Gastroesophageal sphincter (tissue), 4 donors: ENCODE results near the gene ARHGEF3. TPM values are rescaled to one million over a fixed set of nuclear protein-coding genes. Genes with fewer than 3 reads are reported as not detected.

Experiments used
- ATAC-seq: fragments of 150-250 bp; one replicate; pipeline ENCODE4 v1.9.1; 2016; ENCODE audit warnings: mild to moderate bottlenecking, moderate library complexity
- H3K27ac ChIP-seq, 4 donors: fragments of 200-600 bp; sonication (generic) in 3 of 4; 1 replicate in 3 of 4; 2 replicates in 1 of 4; pipeline ENCODE4 v1.5.1; 2016 to 2019
- H3K27me3 ChIP-seq: fragments of 200-600 bp; sonication (generic); one replicate; pipeline ENCODE4 v1.5.1; 2019
- H3K36me3 ChIP-seq, 2 donors: fragments of 200-600 bp; sonication (generic); one replicate each; pipeline ENCODE4 v1.5.1; 2019; ENCODE audit warnings: control low read depth in 1 of 2
- H3K4me1 ChIP-seq, 3 donors: fragments of 200-600 bp; sonication (generic); 1 replicate in 2 of 3; 2 replicates in 1 of 3; pipeline ENCODE4 v1.5.1; 2016 to 2019; ENCODE audit warnings: control low read depth in 2 of 3
- H3K4me3 ChIP-seq, 2 donors: fragments of 200-600 bp; sonication (generic); one replicate each; pipeline ENCODE4 v1.5.1; 2019; ENCODE audit warnings: mild to moderate bottlenecking in 1 of 2, moderate library complexity in 1 of 2
- H3K9me3 ChIP-seq, 3 donors: fragments of 200-600 bp; sonication (generic); one replicate each; pipeline ENCODE4 v1.5.1; 2017 to 2019; ENCODE audit warnings: control low read depth in 2 of 3
- EP300 ChIP-seq: sonication (generic); formaldehyde crosslinking; IDR thresholded peaks from one replicate; pipeline ENCODE4 v1.6.1; 2017; ENCODE audit warnings: antibody characterized with exemption, mild to moderate bottlenecking
- POLR2A ChIP-seq, 2 donors: fragments of 450-650 bp; IDR thresholded peaks; one replicate each; pipeline ENCODE4 v1.6.1; 2017; ENCODE audit warnings: antibody characterized with exemption in 2 of 2, mild to moderate bottlenecking in 2 of 2, moderate library complexity in 1 of 2
- POLR2AphosphoS5 ChIP-seq: sonication (generic); formaldehyde crosslinking; IDR thresholded peaks from one replicate; pipeline ENCODE4 v1.6.1; 2017; ENCODE audit warnings: antibody characterized with exemption
- WGBS, 2 donors: methylation state at CpG; one replicate each; pipeline ENCODE4 v1.1.5; 2018; ENCODE audit warnings: low coverage in 1 of 2; 5-methylcytosine and 5-hydroxymethylcytosine counted together
- total RNA-seq, 4 donors: library from RNA; depleted of rRNA; stranded (reverse); fragments of >200 nt; gene quantifications; one replicate each; pipeline ENCODE4 v1.1.0, GENCODE V29; 2016
- TF ChIP-seq, protein P1 (sequence below), 4 experiments: fragments of 200-600 bp in 2 of 4; fragments of 450-650 bp in 2 of 4; sonication (generic) in 1 of 4; IDR thresholded peaks; one replicate each; pipeline ENCODE4 v1.5.1; 2017 to 2019; ENCODE audit warnings: antibody characterized with exemption in 4 of 4, mild to moderate bottlenecking in 2 of 4, moderate library complexity in 2 of 4

Gene ARHGEF3
- total RNA-seq, 4 donors from 2014 or later = 10.1 to 21.6 (median 10.5) TPM

GRCh38 chr3:56773986-56774385 is 27.8 kb downstream of the ARHGEF3 start:
- no peak for TF ChIP-seq POLR2A (IDR thresholded peaks at IDR 0.05)
- no peaks in the 10 kb centered on the region for H3K9me3 ChIP-seq
- peaks cover 0 to 29% of the 10 kb centered on the region in 2 donors for H3K36me3 ChIP-seq
- H3K27ac ChIP-seq = no peak overlapping the region
- ATAC-seq = no peak
- peaks cover 0 to 27% (median 4%) of the 10 kb centered on the region in 3 donors for H3K4me1 ChIP-seq
- no peaks in the 10 kb centered on the region for H3K27me3 ChIP-seq
- H3K4me3 ChIP-seq = no peak overlapping the region

DNA sequence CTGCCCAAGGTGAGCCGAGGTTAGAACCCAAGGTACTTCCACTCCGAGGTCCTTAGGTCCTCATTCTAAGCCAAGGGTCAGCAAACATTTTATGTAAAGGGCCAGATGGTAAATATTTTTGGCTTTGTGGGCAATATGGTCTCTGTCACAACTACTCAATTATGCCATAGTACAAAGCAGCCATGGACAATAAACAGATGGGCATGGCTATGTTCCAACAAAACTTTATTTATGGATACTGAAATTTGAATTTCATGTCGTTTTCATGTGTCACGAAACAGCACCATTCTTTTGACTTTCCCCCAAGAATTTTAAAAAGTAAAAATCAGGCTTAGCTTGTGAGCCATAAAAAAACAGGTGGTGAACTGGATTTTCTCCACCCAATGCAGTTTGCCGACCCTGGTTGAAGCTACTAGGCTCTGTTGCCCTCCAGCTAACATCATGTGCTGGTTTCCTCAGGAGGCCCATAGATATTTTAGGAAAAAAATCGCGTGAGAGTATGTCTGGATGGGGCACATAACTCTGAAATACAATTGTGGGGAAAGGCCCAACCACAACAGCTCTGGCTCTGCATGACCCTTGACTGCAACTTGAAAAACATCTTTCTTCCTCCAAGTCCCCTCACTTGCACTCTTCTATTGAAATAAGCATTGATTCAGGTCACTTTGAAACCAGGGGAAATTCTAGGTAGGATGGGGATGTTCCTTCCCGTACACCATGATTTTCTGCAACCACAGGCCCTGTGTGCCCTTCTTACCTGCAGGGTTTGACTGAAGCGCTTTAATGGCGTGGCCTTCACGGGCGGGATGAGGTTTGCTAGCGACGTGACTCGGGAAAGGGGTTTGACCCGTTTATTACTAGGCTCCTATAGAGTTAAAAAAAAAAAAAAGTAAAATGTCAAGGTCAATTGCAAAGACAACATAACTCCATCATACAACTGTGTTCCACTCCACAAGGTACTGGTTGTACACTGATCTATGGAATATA is 28.5 kb downstream of the ARHGEF3 start:
- 83 to 84% methylated on average over 9 to 14 of the region's 16 CpGs for WGBS, 2 donors
- H3K4me3 ChIP-seq = no peak overlapping the region
- H3K36me3 ChIP-seq = peaks cover 0 to 29% of the 10 kb centered on the region in 2 donors
- no peaks in the 10 kb centered on the region for H3K27me3 ChIP-seq
- ATAC-seq = no peak
- TF ChIP-seq, protein P1, sequence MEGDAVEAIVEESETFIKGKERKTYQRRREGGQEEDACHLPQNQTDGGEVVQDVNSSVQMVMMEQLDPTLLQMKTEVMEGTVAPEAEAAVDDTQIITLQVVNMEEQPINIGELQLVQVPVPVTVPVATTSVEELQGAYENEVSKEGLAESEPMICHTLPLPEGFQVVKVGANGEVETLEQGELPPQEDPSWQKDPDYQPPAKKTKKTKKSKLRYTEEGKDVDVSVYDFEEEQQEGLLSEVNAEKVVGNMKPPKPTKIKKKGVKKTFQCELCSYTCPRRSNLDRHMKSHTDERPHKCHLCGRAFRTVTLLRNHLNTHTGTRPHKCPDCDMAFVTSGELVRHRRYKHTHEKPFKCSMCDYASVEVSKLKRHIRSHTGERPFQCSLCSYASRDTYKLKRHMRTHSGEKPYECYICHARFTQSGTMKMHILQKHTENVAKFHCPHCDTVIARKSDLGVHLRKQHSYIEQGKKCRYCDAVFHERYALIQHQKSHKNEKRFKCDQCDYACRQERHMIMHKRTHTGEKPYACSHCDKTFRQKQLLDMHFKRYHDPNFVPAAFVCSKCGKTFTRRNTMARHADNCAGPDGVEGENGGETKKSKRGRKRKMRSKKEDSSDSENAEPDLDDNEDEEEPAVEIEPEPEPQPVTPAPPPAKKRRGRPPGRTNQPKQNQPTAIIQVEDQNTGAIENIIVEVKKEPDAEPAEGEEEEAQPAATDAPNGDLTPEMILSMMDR (IDR thresholded peaks at IDR 0.05) = no peak
- TF ChIP-seq POLR2A (IDR thresholded peaks at IDR 0.05) (no peak), POLR2AphosphoS5 (no peak), EP300 (no peak)
- H3K27ac ChIP-seq = no peak overlapping the region
- H3K9me3 ChIP-seq = no peaks in the 10 kb centered on the region
- H3K4me1 ChIP-seq = peaks cover 0 to 27% (median 4%) of the 10 kb centered on the region in 3 donors

DNA sequence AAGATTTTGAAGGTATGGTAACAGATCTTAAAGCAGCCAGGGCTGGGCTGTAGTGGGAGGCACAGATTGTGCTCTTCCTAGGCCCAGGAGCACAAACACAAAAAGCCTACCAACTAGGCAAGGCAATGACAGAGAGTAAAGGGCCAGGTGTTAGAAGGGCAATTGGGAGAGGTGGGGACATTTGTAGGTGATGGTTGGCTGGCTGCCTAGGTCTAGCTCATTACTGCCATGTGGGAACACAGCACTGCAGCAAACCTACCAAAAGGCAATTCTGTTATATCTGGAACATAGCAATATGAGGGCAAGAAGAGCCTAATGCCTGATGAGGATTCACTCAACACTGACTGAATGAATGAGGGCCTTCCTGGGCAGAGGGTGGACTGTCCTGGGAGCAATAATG is 30.4 kb downstream of the ARHGEF3 start:
- Histone ChIP-seq H3K4me1 (peaks cover 0 to 15% (median 0%) of the 10 kb centered on the region in 3 donors), H3K9me3 (no peaks in the 10 kb centered on the region), H3K27me3 (no peaks in the 10 kb centered on the region), H3K27ac (no peak overlapping the region), H3K36me3 (peaks cover 0 to 29% of the 10 kb centered on the region in 2 donors), H3K4me3 (no peak overlapping the region)
- ATAC-seq = no peak
- no peak for TF ChIP-seq POLR2A (IDR thresholded peaks at IDR 0.05)
- TF ChIP-seq POLR2AphosphoS5 = no peak
- TF ChIP-seq, protein P1 (IDR thresholded peaks at IDR 0.05) = no peak
- TF ChIP-seq EP300 = no peak

- Histone ChIP-seq H3K27ac (no peak overlapping the region), H3K4me3 (no peak overlapping the region), H3K9me3 (no peaks in the 10 kb centered on the region), H3K27me3 (no peaks in the 10 kb centered on the region), H3K4me1 (peaks cover 0 to 11% (median 0%) of the 10 kb centered on the region in 3 donors), H3K36me3 (peaks cover 0 to 29% of the 10 kb centered on the region in 2 donors)
- no peak for TF ChIP-seq POLR2A (IDR thresholded peaks at IDR 0.05)
- ATAC-seq = no peak
- WGBS, 2 donors = no CpG with 5 or more reads among the region's 7 CpGs
Observed at GRCh38 chr3:56769116-56769707, 32.5 kb downstream of the ARHGEF3 start.

- 83 to 92% methylated on average over 2 to 3 of the region's 6 CpGs for WGBS, 2 donors
- no peak overlapping the region for H3K27ac ChIP-seq
- no peak for TF ChIP-seq POLR2A (IDR thresholded peaks at IDR 0.05)
Observed at GRCh38 chr3:56764904-56765547, 36.7 kb downstream of the ARHGEF3 start.

DNA sequence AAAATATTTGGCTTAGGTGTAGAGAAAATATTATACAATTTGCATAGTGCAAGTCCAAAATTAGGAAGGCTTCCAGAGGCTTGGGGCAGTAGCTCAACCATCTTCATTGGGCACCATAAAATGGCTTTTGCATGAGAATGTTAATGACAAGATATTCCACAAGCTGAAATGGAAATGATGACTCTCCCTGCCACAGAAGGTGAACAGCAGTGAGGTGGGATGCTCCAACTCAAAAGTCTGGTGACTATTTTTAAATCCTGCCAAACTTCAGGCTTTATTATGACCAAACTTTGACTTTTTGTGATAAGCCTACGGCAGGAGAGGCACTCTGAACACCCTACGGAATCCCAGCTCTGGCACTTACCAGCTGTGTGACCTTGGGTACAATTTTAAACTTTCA is 37.6 kb downstream of the ARHGEF3 start:
- TF ChIP-seq, protein P1 (IDR thresholded peaks at IDR 0.05) = no peak
- TF ChIP-seq POLR2A (IDR thresholded peaks at IDR 0.05) (no peak), POLR2AphosphoS5 (no peak), EP300 (no peak)
- no peak overlapping the region for H3K4me3 ChIP-seq
- no peaks in the 10 kb centered on the region for H3K27me3 ChIP-seq
- no peak overlapping the region for H3K27ac ChIP-seq
- WGBS, 2 donors = 80 to 95% methylated on average over 2 of the region's 2 CpGs
- H3K4me1 ChIP-seq = peaks cover 0 to 13% (median 0%) of the 10 kb centered on the region in 3 donors
- H3K36me3 ChIP-seq = no peaks in the 10 kb centered on the region
- ATAC-seq = no peak
- H3K9me3 ChIP-seq = no peaks in the 10 kb centered on the region

More at GRCh38 chr3:56764904-56765547, 36.7 kb downstream of the ARHGEF3 start:
- Histone ChIP-seq H3K4me1 (peaks cover 0 to 15% (median 0%) of the 10 kb centered on the region in 3 donors), H3K27me3 (no peaks in the 10 kb centered on the region), H3K36me3 (no peaks in the 10 kb centered on the region), H3K9me3 (no peaks in the 10 kb centered on the region), H3K4me3 (no peak overlapping the region)
- ATAC-seq = no peak
